ENCODE results near the gene NDNF.

Gene NDNF

DNA sequence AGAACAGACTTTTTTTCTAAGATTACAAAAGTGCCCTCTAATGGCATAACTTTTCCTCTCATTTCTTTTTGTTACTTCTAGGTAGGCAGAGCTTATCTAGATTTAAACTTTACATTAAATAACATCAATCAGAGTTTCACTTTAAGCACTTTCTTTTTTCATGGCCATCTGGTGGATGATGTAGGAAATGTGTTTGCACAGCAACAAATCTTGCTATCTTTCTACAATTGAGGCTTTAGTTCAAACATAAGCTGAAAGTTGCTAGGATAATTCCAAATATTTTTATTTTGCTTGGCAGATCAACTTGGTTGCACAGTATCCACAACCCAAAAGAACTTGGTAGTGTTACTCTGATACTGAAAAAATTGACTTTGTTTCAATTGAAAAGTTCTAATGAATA is 22.0 kb downstream of the NDNF start:
- no peak overlapping the region for H3K4me3 ChIP-seq (ENCODE audit: low read depth, low read length)
- TF ChIP-seq, protein P1, sequence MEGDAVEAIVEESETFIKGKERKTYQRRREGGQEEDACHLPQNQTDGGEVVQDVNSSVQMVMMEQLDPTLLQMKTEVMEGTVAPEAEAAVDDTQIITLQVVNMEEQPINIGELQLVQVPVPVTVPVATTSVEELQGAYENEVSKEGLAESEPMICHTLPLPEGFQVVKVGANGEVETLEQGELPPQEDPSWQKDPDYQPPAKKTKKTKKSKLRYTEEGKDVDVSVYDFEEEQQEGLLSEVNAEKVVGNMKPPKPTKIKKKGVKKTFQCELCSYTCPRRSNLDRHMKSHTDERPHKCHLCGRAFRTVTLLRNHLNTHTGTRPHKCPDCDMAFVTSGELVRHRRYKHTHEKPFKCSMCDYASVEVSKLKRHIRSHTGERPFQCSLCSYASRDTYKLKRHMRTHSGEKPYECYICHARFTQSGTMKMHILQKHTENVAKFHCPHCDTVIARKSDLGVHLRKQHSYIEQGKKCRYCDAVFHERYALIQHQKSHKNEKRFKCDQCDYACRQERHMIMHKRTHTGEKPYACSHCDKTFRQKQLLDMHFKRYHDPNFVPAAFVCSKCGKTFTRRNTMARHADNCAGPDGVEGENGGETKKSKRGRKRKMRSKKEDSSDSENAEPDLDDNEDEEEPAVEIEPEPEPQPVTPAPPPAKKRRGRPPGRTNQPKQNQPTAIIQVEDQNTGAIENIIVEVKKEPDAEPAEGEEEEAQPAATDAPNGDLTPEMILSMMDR (IDR thresholded peaks at IDR 0.05; ENCODE audit: insufficient read depth, low read depth, low read length, missing control alignments), result no peak
- no peak for DNase-seq (ENCODE audit: low read depth)

DNA sequence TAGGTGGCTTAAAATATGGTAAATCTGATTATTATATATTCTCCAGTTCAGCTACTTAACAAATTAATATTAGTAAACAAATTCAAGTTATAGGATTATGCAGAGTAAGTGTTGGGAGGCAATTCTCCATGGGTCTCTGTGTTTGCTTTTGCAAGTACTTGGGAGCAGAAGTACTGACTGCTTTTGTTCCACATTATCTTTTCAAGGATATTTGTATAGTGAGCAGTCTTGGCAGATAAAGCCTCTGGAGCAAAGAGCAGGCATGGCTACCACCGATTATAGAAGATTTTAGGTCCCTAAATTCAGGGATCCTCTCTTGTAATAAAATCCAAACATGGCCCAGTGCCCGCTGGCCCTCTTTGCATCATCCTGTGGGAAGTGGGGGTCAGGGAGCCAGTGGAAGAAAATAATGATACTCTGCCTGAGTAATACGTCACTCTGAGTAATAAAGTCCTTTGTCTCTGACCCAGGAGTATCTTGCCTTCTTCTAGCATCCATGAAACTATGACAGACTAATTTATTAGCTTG is 23.2 kb downstream of the NDNF start:
- DNase-seq (ENCODE audit: low read depth), result no peak
- TF ChIP-seq, protein P1 (IDR thresholded peaks at IDR 0.05; ENCODE audit: insufficient read depth, low read depth, low read length, missing control alignments), result no peak
- no peak overlapping the region for H3K4me3 ChIP-seq (ENCODE audit: low read depth, low read length)

DNA sequence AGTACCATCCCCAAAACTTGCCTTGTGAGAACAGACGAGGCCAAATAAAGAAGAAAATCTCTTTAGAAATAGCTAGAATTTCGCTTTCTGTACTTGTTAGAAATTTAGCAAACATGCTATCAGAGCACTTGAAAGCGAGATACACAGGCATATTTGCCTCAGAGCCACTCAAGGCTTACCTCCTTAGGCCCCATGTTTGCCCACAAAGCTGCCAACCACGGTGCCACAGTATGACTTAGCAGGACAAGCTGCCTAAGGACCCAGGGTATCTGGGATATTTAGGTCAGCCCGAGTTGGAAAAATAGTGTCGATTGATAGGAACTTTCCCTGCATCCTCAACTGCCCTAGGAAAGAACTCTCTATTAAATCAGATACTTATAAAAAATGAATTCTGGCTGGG is 24.2 kb downstream of the NDNF start:
- H3K4me3 ChIP-seq (ENCODE audit: low read depth, low read length), result no peak overlapping the region
- no peak for DNase-seq (ENCODE audit: low read depth)
- TF ChIP-seq, protein P1 (IDR thresholded peaks at IDR 0.05; ENCODE audit: insufficient read depth, low read depth, low read length, missing control alignments), result no peak

DNA sequence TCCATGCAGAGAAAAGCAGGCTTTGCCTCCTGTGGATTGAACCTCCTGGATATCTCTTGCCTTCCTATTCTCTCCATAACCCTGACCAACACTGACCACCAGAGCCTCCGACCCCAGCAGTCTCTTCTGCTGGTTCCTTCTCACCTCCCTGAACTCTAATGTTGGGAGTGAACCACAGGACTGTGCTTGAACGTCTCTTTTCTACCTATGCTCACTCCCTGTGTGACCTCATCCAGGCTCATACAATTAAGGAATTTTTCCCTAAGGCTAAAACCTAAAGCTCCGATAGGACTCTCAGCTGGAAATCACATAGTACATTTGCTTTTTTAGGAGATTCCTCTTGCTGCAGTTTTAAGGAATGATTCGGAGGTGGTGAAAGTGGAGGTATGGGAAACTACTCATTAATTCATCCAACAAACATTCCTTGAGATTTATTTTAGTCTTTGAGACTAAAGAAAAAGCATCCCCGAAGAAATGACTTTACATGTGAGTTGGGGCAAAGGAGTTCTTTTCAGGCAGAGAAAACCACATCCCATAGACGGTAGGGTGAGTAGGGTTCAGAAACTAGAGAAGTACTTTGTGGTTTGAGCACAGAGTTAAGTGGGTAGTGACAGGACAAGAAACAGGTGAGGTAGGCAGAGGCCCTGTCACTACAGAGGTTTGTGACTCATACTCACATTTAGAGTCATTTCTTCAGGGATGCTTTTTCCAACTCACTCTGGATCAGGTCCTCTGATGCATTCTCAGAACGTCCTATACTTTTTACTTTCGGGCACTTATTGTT is 30.8 kb downstream of the NDNF start:
- TF ChIP-seq, protein P1 (IDR thresholded peaks at IDR 0.05; ENCODE audit: insufficient read depth, low read depth, low read length, missing control alignments), result no peak
- DNase-seq (ENCODE audit: low read depth), result peak; percentile 55

DNA sequence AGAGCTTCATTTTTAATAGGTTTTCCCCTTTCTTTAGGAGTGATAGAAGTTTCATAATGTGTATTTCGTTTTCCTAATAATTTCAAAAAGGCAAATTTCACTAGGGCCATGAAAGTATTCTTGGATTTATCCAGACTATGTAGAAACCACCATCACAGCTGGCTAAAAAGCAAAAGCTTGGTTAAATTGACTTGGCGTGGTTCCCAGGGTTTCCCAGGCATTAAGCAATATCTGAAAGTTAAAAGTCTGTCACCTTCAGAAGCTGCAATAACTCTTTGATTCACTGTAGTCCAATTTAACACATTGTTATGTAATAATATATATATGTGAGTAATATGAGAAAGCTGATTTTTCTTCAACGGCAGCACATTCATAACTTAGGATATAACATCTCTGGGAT is 38.3 kb downstream of the NDNF start:
- no peak overlapping the region for H3K4me3 ChIP-seq (ENCODE audit: low read depth, low read length)
- no peak for DNase-seq (ENCODE audit: low read depth)
- TF ChIP-seq, protein P1 (IDR thresholded peaks at IDR 0.05; ENCODE audit: insufficient read depth, low read depth, low read length, missing control alignments), result no peak

More for the DNA sequence above, 30.8 kb downstream of the NDNF start:
- no peak overlapping the region for H3K4me3 ChIP-seq (ENCODE audit: low read depth, low read length)

DNA sequence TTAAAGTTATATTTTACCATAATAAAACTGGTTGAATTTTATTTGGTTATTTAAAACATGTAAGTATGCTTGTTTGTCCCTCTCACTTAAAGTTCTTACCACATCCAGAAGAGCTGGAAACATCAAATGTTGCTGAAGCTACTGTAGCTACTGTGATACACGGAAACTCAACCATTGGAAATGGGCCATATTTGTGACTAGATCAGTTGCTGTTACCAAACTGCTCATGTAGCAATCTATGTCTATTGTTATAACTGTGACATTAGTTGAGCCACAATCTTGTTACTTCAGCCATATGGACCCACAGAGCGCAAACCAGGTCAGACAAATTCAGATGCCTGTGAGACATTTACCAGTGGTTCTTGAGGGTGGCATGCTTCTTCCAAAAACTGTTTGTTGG is 41.6 kb downstream of the NDNF start:
- TF ChIP-seq, protein P1 (IDR thresholded peaks at IDR 0.05; ENCODE audit: insufficient read depth, low read depth, low read length, missing control alignments), result no peak
- no peak overlapping the region for H3K4me3 ChIP-seq (ENCODE audit: low read depth, low read length)
- no peak for DNase-seq (ENCODE audit: low read depth)

All from GM12865 (cell line).